GM12878 (cell line): ENCODE measurements around the gene HJV. TPM values are rescaled to one million over a fixed set of nuclear protein-coding genes. Genes with fewer than 3 reads are reported as not detected.

Source experiments
- ATAC-seq: fragments of 200-7000 bp; cut with Tn5 transposase; 3 replicates; pipeline ENCODE4 v1.9.1; 2020; ENCODE audit warnings: mild to moderate bottlenecking, moderate library complexity
- BruUV-seq: library from RNA; stranded (reverse); fragments of 400-500 nt; replicated peaks from 2 replicates; lab custom pipeline; 2021; lab: Mats Ljungman, UMichigan
- CTCF ChIA-PET: fragments of 300-600 bp; sonication (Branson Sonifier 250); formaldehyde crosslinking; extraction: SDS; loops from one replicate; lab custom pipeline; 2021; ENCODE audit warnings: inconsistent platforms; lab: Yijun Ruan, JAX
- POLR2A ChIA-PET: fragments of 350-600 bp; formaldehyde crosslinking; extraction: SDS; loops from one replicate; lab custom pipeline; 2021; ENCODE audit warnings: inconsistent platforms; lab: Charles Lee
- RAD21 ChIA-PET: fragments of 300-600 bp; sonication (Branson Sonifier 250); formaldehyde crosslinking; loops from one replicate; lab custom pipeline; 2023; ENCODE audit warnings: antibody characterized with exemption; ENCODE audit not compliant: unreplicated experiment; lab: Charles Lee
- SMC1A ChIA-PET: fragments of 300-600 bp; sonication (Branson Sonifier 250); formaldehyde crosslinking; loops from one replicate; lab custom pipeline; 2023; ENCODE audit not compliant: unreplicated experiment, uncharacterized antibody; lab: Charles Lee
- DNase-seq: peaks from one replicate; pipeline ENCODE4 v3.0.0-alpha.2; 2011; ENCODE audit warnings: low read depth, low spot score
- FAIRE-seq: peaks from 3 replicates; lab custom pipeline; 2011; peaks lifted over from hg19 to GRCh38; lab: Jason Lieb, UNC
- H2AFZ ChIP-seq: 2 replicates; pipeline ENCODE4 v1.6.0; 2011; ENCODE audit warnings: low read depth, low read length, control low read depth; ENCODE audit not compliant: control insufficient read depth
- H3K27ac ChIP-seq: 2 replicates; pipeline ENCODE4 v1.5.1; 2011; ENCODE audit warnings: control low read depth; ENCODE audit not compliant: control insufficient read depth, insufficient read depth
- H3K27me3 ChIP-seq, 2 experiments: replicated peaks in 1 of 2; 2 replicates each; pipeline versions ENCODE4 v1.6.0 to v1.6.1; 2011; ENCODE audit warnings: low read length in 1 of 2; ENCODE audit not compliant: control insufficient read depth in 2 of 2, insufficient read depth in 2 of 2
- H3K36me3 ChIP-seq, 2 experiments: 2 replicates each; pipeline ENCODE4 v1.5.1; 2011; ENCODE audit warnings: low read length in 1 of 2; ENCODE audit not compliant: control insufficient read depth in 2 of 2, insufficient read depth in 2 of 2
- H3K4me1 ChIP-seq: 2 replicates; pipeline ENCODE4 v1.6.1; 2011; ENCODE audit warnings: mild to moderate bottlenecking, low read length, moderate library complexity, mixed read lengths; ENCODE audit not compliant: control insufficient read depth, insufficient read depth
- H3K4me2 ChIP-seq: 2 replicates; pipeline ENCODE4 v1.6.0; 2011; ENCODE audit warnings: control low read depth; ENCODE audit not compliant: control insufficient read depth, insufficient read depth
- H3K4me3 ChIP-seq: fragments of 200-600 bp; sonication (generic); 2 replicates; pipeline ENCODE4 v1.5.1; 2016
- H3K79me2 ChIP-seq: 2 replicates; pipeline ENCODE4 v1.6.0; 2011; ENCODE audit warnings: low read length; ENCODE audit not compliant: control insufficient read depth, insufficient read depth
- H3K9ac ChIP-seq: 2 replicates; pipeline ENCODE4 v1.8.0; 2011; ENCODE audit warnings: low read length, control low read depth, mixed read lengths; ENCODE audit not compliant: control insufficient read depth, insufficient read depth
- H3K9me3 ChIP-seq: replicated peaks from 3 replicates; pipeline ENCODE4 v1.5.1; 2011; ENCODE audit warnings: mild to moderate bottlenecking, low read length; ENCODE audit not compliant: control insufficient read depth, insufficient read depth
- H4K20me1 ChIP-seq: 2 replicates; pipeline ENCODE4 v1.6.0; 2011; ENCODE audit not compliant: control insufficient read depth, insufficient read depth
- CBX3 ChIP-seq: fragments of 200-600 bp; sonication (generic); IDR thresholded peaks from 2 replicates; pipeline ENCODE4 v1.6.1; 2016; ENCODE audit warnings: low read depth, borderline replicate concordance
- CEBPZ ChIP-seq: fragments of 150-350 bp; IDR thresholded peaks from 2 replicates; pipeline ENCODE4 v1.6.1; 2016; ENCODE audit warnings: low read depth, low read length
- FOS ChIP-seq: IDR thresholded peaks from 3 replicates; pipeline ENCODE4 v1.6.1; 2011; ENCODE audit warnings: borderline replicate concordance; ENCODE audit not compliant: insufficient read length; ENCODE audit errors: extremely low read depth
- GABPA ChIP-seq: IDR thresholded peaks from 2 replicates; pipeline ENCODE4 v1.6.1; 2014; ENCODE audit warnings: antibody characterized with exemption, low read depth, mild to moderate bottlenecking, inconsistent platforms
- HDGF ChIP-seq: fragments of 450-650 bp; IDR thresholded peaks from 2 replicates; pipeline ENCODE4 v1.6.1; 2016; ENCODE audit warnings: antibody characterized with exemption
- IRF5 ChIP-seq: fragments of 450-650 bp; IDR thresholded peaks from 2 replicates; pipeline ENCODE4 v1.6.1; 2017; ENCODE audit warnings: borderline replicate concordance
- KDM1A ChIP-seq: fragments of 200-600 bp; sonication (generic); IDR thresholded peaks from 2 replicates; pipeline ENCODE4 v1.6.1; 2016; ENCODE audit warnings: borderline replicate concordance
- PBX3 ChIP-seq: IDR thresholded peaks from 2 replicates; pipeline ENCODE4 v1.6.1; 2011; ENCODE audit warnings: mild to moderate bottlenecking, low read depth, low read length, moderate library complexity; ENCODE audit not compliant: insufficient replicate concordance
- RBBP5 ChIP-seq: fragments of 200-600 bp; sonication (generic); conservative IDR thresholded peaks from 2 replicates; pipeline ENCODE4 v1.6.1; 2016
- RUNX3 ChIP-seq: IDR thresholded peaks from 2 replicates; pipeline ENCODE4 v1.6.1; 2012; ENCODE audit warnings: low read length, inconsistent platforms
- YBX1 ChIP-seq: fragments of 450-650 bp; IDR thresholded peaks from 2 replicates; pipeline ENCODE4 v1.6.1; 2016; ENCODE audit warnings: antibody characterized with exemption
- ZBTB40 ChIP-seq: fragments of 450-650 bp; IDR thresholded peaks from 2 replicates; pipeline ENCODE4 v1.6.1; 2016; ENCODE audit warnings: mild to moderate bottlenecking, moderate library complexity, borderline replicate concordance
- ZNF384 ChIP-seq: IDR thresholded peaks from 2 replicates; pipeline ENCODE4 v1.6.1; 2012; ENCODE audit warnings: low read depth, mild to moderate bottlenecking, low read length, improper control_type of control experiment, borderline replicate concordance
- WGBS: methylation state at CpG from one replicate; pipeline ENCODE4 v1.1.6; 2016; ENCODE audit warnings: low lambda C conversion rate; ENCODE audit not compliant: insufficient replicate concordance, insufficient coverage; ENCODE audit errors: missing lambda C conversion rate; 5-methylcytosine and 5-hydroxymethylcytosine counted together
- in situ Hi-C: fragments of 300-500 bp; cut with MboI; formaldehyde crosslinking; loops from 9 replicates; pipeline ENCODE4 v1.14.3; 2018; ENCODE audit warnings: mixed read lengths
- intact Hi-C: fragments of 100-400 bp; cut with micrococcal nuclease; formaldehyde crosslinking; loops from one replicate; pipeline ENCODE4 v1.14.2; 2022; ENCODE audit not compliant: unreplicated experiment
- polyA plus RNA-seq, 11 experiments: library from polyadenylated mRNA; depleted of rRNA in 4 of 11; unstranded in 6 of 11; stranded (reverse) in 5 of 11; fragments of >200 nt; fragmentation: Nextera tagmentation in 4 of 11; fragmentation: Illumina TruSeq in 1 of 11; extraction: Ambion mirVana in 4 of 11; extraction: Trizol in 1 of 11; gene quantifications; 1 replicate in 1 of 11; 2 replicates in 10 of 11; pipeline versions ENCODE4 v1.2.1 to v1.2.3, GENCODE V29; 2011 to 2016; ENCODE audit warnings: inconsistent platforms in 2 of 11, missing spikeins in 2 of 11, low read depth in 1 of 11
- total RNA-seq, 4 experiments: library from RNA; depleted of rRNA in 3 of 4; stranded (reverse); fragments of >200 nt in 3 of 4; fragmentation: Illumina TruSeq in 1 of 4; extraction: Trizol in 1 of 4; gene quantifications; 2 replicates each; pipeline versions ENCODE4 v1.2.1 to v1.2.3, GENCODE V29; 2013 to 2021

The HJV gene
- total and polyA plus RNA-seq, 10 of the 15 experiments (the other 5 are each of a cell fraction or from before 2014, with no cell fraction given) = not detected

GRCh38 chr1:146046664-146047063, 25.1 kb upstream of the HJV start (continued):
- TF ChIP-seq RBBP5 (no peak), YBX1 (no peak)

- H3K36me3 ChIP-seq = no peaks in the 10 kb centered on the region
- H3K4me3 ChIP-seq = no peak overlapping the region
- ChIA-PET CTCF (interaction anchor here (0.6 to 9.5 kb wide), 4 partner anchors 8 to 116 kb away, joined by 3 to 70 read pairs (median 5); no protein-coding TSS in a partner anchor), SMC1A (interaction anchor here (4.4 to 6.6 kb wide), 2 partner anchors 13 to 61 kb away, joined by 15 to 60 read pairs; no protein-coding TSS in a partner anchor), RAD21 (interaction anchor here (3.5 kb wide), 1 partner anchor 11 kb away, joined by 18 read pairs; no protein-coding TSS in a partner anchor), POLR2A (interaction anchor here (0.5 to 3.7 kb wide), 3 partner anchors 58 to 1918 kb away, joined by 4 to 18 read pairs (median 5); partner anchors contain the start of gene LIX1L)
- no peaks in the 10 kb centered on the region for H4K20me1 ChIP-seq
- no TSS peak for BruUV-seq
- ATAC-seq = no peak
- FAIRE-seq = no peak
- intact Hi-C loops (loop anchor here (2.0 to 5.0 kb wide), 2 partner anchors 13 to 78 kb away; partner anchors contain the start of genes ANKRD34A and POLR3GL), in situ Hi-C loops (no loop called here)
- no peaks in the 10 kb centered on the region for H3K79me2 ChIP-seq
- no peak overlapping the region for H3K4me2 ChIP-seq
- no peak for DNase-seq
- no peak overlapping the region for H3K27ac ChIP-seq
- H3K27me3 ChIP-seq = no peaks in the 10 kb centered on the region
- 80% methylated on average over 9 of the region's 9 CpGs for WGBS
- no peak overlapping the region for H3K9ac ChIP-seq
- H3K9me3 ChIP-seq = no peaks in the 10 kb centered on the region
- no peaks in the 10 kb centered on the region; the same call in none of the 2 replicates for H3K4me1 ChIP-seq
- no peak overlapping the region for H2AFZ ChIP-seq
- TF ChIP-seq CBX3 = no peak
- no peak for TF ChIP-seq FOS
- TF ChIP-seq ZBTB40 = no peak
- no peak for TF ChIP-seq GABPA
- TF ChIP-seq ZNF384 = no peak
- TF ChIP-seq HDGF = no peak
- no peak for TF ChIP-seq IRF5
- TF ChIP-seq RUNX3 = no peak
- no peak for TF ChIP-seq KDM1A
- no peak for TF ChIP-seq CEBPZ
- no peak for TF ChIP-seq PBX3
These were observed 18.3 kb upstream of the HJV start for GRCh38 chr1:146039844-146040194.
